Nucleus accumbens (tissue), 56 donors: ENCODE data around the gene GLP1R.

ENCODE experiments used
- DNase-seq, 56 donors: peaks; one replicate each; lab custom pipeline; 2025; lab: John Stamatoyannopoulos, UW

GLP1R gene

GRCh38 chr6:39061182-39061581 is 12.6 kb downstream of the GLP1R start:
- DNase-seq: no peak

DNA sequence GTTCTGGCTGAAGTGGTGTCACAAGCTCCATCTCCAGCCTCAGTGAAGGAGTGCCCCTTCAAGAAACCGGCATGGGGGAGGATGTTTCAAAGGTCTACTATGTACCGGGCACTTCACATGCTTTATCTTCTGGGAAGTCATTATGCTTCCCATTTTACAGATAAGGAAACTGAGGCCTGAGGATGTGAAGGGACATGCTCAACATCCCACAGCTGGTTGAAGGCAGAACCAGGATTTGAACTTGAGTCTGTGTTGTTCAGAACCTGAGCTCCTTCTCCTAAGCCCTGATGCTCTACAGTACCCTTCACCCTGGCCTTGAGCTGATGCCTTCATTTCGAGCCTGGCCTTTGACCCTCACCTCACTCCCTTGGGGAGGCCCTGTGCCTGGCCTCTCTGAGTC is 13.0 kb downstream of the GLP1R start:
- DNase-seq: no peak

GRCh38 chr6:39062014-39062740 is 13.6 kb downstream of the GLP1R start:
- no peak for DNase-seq

GRCh38 chr6:39063526-39063925 is 14.9 kb downstream of the GLP1R start:
- no peak for DNase-seq

DNA sequence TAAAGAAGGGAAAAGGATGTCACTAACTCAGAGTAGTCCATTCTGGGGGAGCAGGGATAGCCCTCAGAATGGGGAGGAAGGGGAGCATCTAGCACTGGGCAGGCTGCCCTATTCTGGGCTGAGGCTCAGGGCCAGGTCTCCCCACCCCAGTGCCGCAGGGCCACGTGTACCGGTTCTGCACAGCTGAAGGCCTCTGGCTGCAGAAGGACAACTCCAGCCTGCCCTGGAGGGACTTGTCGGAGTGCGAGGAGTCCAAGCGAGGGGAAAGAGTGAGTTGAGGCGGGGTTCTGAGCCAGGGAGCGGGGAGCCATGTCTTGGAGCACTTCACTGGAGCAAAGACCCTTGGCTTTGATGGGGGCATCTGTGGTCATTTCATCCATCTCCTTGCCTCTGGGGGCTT is 17.0 kb downstream of the GLP1R start:
- no peak for DNase-seq

GRCh38 chr6:39068391-39068790 is 19.8 kb downstream of the GLP1R start:
- no peak for DNase-seq

DNA sequence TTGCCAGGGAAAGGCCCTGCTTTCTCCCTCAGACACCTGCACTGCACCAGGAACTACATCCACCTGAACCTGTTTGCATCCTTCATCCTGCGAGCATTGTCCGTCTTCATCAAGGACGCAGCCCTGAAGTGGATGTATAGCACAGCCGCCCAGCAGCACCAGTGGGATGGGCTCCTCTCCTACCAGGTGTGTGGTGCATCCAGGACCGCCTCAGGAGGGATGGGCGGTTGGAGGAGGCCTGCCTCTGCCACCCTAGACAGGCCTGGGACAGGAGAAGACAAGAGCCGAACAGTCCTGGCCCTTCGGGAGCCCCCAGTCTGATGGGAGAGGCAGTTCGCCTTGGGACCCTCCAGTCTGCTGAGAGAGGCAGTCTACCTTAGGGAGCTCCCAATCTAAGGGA is 24.2 kb downstream of the GLP1R start:
- no peak for DNase-seq

DNA sequence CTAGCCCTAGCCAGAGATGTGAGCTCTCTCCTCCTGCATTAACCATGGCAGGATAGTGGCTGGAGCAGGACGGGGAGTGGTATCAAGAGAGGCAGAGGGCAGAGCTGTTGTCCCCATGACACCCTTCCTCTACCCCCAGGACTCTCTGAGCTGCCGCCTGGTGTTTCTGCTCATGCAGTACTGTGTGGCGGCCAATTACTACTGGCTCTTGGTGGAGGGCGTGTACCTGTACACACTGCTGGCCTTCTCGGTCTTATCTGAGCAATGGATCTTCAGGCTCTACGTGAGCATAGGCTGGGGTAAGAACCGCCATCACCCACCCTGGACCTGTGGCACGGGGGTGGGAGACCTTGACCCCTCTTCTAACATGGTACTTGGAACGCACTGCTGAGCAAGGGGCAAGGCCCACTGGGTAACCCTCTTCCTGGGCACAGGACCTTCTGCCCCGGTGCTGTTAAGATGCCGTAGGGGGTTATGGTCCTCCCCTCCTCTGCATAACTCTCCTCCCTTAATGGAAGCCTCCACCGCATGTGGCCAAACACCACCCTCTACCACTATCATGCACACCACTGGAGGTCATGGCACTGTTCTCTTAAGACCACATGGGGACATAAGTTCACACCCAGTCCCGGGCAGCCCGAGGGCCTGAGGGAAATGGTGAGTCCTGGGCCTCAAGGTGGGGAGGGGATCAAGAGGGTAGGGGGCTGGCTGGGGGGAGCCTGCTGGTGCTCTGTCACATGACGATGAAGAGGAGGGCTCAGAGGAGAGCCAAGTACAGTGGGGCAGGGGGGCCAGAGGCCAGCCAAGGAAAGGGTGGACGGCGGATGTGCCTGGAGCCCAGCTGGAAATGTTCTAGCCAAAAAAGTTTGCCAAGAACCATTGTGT is 25.1 kb downstream of the GLP1R start:
- no peak for DNase-seq

GRCh38 chr6:39074486-39074885 is 25.9 kb downstream of the GLP1R start:
- DNase-seq: no peak

DNA sequence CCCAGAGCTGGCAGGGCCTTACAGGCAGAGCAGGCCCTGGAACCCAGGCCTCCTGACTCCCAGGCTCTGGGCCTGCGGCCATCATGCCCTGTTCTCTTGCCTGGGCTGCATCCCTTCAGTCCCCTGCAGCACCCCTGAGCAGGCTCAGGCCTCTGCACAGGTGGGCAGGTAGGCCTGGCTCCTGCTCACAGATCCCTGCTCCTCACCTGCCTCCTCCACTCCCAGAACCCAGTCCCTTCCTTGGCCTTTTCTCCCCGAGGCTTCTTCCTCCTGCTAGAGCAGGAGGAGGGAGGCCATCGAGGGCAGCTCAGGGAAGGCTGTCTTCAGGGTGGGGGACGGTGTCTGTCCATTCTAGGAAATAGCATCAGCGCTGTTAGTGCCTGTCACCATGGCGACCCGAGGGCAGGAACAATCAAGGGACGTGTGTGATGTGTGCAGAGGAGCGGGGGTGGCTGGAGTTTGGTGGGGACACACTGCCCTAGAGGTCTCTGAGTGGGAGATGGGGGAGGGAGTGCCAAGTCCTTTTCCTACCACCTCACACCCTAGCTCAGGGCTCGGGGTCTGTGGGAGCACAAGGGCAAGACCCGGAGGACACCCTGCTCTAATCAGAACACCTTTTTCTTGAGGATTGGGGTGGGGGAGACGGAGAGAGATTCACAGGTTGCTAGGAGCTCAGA is 26.6 kb downstream of the GLP1R start:
- DNase-seq: no peak

- DNase-seq: no peak
These were observed 27.4 kb downstream of the GLP1R start for GRCh38 chr6:39075807-39076622.

- no peak for DNase-seq
These were observed 28.3 kb downstream of the GLP1R start for GRCh38 chr6:39076623-39077535.

GRCh38 chr6:39077882-39078594 is 29.5 kb downstream of the GLP1R start:
- DNase-seq: no peak

- no peak for DNase-seq
These were observed 30.1 kb downstream of the GLP1R start for GRCh38 chr6:39078695-39079094.

DNA sequence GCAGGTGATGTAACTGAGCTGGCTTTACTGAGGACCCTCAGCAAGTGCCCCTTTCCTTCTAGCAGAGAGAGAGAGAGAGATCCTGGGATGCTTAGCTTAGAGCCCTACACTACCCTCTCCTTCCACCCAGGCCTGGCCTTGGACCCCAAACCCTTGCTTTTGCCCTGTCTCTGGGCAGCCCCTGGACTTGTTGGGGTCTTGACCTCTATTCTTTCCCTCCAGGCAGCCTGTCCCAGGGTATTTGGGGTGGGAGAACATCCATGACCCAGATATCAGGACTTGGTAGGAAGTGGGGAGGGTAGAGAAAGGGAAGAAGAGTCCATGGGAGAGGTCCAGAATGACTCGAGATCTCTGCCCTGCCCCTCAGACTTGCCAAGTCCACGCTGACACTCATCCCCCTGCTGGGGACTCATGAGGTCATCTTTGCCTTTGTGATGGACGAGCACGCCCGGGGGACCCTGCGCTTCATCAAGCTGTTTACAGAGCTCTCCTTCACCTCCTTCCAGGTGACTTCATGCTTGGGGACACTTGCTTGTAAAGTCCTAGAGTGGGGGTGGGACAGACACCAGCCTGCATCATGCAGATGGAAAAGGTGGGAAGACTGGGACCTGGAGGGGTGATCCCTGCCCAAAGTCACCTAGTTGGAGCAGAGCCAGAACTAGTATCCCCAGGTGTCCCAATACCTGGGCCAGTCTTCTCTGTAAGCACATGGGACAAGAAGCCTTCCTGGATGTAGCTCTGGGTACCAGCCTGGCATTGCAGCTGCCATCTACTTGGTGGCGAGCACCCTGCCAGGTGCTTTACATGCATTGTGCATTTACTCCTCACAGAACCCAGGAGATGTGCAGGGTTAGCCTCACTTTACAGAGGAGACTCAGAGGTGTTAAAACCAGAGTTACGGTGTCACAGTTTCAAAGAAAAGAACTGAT is 30.9 kb downstream of the GLP1R start:
- DNase-seq: no peak

GRCh38 chr6:39080246-39080875 is 31.8 kb downstream of the GLP1R start:
- DNase-seq: no peak

GRCh38 chr6:39082310-39082709 is 33.7 kb downstream of the GLP1R start:
- no peak for DNase-seq
